ENCODE results near the gene SERPINB3. TPM values are rescaled to one million over a fixed set of nuclear protein-coding genes. Genes with fewer than 3 reads are reported as not detected.
"Not testable (repeated sequence)": the region's sequence is repeated elsewhere in the genome, so short reads cannot be mapped to it uniquely, and the experiment has no call there.

The SERPINB3 gene
- polyA plus RNA-seq, 3 donors from 2014 or later: not detected

DNA sequence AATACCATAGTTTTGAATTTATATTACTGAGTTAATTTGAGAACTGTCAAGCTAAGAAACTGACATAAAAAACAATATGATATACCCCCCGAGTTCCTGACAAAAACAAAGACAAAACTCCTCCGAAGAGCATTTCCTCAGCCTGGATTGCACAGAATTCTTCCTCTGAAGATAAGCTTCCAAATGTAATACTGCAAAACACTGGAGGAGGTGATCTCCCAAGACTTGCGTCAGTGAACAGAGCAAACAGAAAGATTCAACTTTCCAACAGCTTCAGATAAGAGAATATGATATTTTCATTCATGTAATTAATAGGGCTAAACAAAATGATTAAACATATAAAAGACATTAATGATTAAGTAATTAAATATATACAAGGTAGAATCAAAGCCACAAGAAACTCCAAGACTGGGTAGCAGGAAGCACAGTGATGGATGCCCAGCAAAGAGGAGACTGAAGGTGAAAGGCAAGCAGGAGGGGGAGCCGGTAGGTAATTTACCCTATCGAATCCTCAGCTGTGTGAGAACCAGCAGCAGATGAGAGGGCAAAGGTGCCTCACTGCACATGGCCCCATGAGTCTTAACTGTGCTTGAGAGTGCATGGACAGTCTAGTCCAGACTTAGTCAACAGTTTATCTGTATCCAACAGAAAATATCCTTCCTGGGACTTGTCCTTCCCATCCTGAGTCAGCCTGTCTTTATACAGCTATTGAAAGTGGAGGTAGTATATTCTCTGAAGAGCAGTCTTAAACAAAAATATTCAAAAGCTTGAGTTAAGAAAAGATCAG lies 18.3 kb upstream of the SERPINB3 start:
- DNase-seq: no peak
- Mint-ChIP-seq H3K27me3 (ENCODE audit: low read depth in 3 of 3) (peaks cover 1 to 4% (median 2%) of the 10 kb centered on the region in 3 donors), H3K4me3 (no peak overlapping the region), H3K27ac (no peak overlapping the region), H3K9me3 (peaks cover 0 to 3% (median 0%) of the 10 kb centered on the region in 6 donors), H3K36me3 (no peaks in the 10 kb centered on the region), H3K4me1 (no peaks in the 10 kb centered on the region)

DNA sequence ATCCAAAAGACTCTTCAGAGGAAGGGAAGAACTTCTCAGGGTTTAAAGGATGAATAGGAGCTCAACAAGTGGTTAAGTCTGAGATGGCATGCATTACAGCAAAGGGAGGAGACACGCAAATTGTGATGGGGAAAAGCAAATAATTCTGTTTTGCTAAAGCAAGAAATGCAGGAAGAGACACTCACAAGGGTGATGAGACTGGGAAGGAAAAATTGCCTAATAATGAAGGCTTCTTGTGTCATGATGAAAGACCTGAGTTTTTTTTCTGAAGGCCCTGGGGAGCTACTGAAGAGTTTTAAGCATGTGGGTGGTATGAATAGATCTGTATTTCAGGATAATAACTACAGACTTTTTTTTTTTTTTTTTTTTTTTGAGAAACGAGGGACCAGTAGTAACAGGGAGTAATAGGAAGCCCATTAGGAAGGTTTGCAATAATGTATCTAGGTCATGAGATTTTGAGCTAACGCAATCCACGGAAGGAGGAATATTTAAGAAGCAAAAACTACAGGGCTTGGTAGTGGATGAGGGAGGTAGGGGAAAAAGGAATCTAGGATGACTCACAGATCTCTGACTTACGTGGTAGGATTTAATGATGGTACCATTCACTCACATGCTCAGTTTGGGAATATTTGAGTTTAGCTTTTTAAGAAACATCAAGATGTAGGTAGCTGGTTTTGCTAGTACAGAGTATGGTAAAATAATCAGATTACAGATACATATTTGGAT lies 16.0 kb upstream of the SERPINB3 start:
- no peak overlapping the region for H3K4me3 Mint-ChIP-seq
- H3K27ac Mint-ChIP-seq: no peak overlapping the region
- no peaks in the 10 kb centered on the region for H3K36me3 Mint-ChIP-seq
- peaks cover 1 to 6% (median 2%) of the 10 kb centered on the region in 3 donors for H3K27me3 Mint-ChIP-seq (ENCODE audit: low read depth in 3 of 3)
- H3K9me3 Mint-ChIP-seq: peaks cover 0 to 5% (median 0%) of the 10 kb centered on the region in 6 donors
- no peaks in the 10 kb centered on the region for H3K4me1 Mint-ChIP-seq
- DNase-seq: no peak

DNA sequence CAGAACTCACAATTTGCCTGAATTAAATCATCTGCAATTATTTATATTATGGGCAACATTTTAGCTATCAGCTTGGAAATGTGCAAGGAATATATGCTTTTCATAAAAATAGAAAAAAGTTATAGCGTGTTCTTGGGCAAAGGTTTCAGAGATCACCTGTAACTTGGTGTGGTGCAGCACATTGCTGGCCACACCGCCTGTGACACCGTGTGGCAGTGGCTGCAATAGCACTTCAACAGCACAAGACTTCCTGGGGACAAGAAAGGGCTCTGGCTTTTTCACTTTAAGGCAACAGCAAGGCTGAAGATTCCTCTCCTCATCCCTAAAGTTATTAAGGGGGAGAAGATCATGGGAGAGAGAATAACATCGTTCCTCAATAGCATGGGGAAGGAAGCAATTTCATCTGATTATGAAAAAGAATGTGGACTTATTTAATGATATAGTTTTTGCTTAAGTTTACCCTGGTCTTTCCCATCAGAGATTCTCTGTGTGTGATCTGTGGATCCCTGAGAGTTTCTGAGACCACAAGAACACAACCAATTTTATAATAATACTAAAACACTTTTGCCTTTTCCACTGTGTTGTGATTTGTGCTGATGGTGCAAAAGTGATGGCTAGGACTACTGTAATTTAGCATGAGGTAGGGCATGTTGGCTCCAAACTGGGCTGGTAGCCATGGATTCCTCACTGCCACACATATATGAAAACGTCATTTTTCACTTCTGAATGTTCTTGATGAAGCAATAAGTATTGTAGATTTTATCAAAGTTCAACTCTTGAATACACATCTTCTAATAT lies 15.0 kb upstream of the SERPINB3 start:
- Mint-ChIP-seq H3K27me3 (ENCODE audit: low read depth in 3 of 3) (peaks cover 1 to 6% (median 2%) of the 10 kb centered on the region in 3 donors), H3K4me1 (no peaks in the 10 kb centered on the region), H3K9me3 (peaks cover 0 to 8% (median 0%) of the 10 kb centered on the region in 6 donors), H3K4me3 (no peak overlapping the region), H3K27ac (no peak overlapping the region), H3K36me3 (no peaks in the 10 kb centered on the region)
- no peak for DNase-seq

DNA sequence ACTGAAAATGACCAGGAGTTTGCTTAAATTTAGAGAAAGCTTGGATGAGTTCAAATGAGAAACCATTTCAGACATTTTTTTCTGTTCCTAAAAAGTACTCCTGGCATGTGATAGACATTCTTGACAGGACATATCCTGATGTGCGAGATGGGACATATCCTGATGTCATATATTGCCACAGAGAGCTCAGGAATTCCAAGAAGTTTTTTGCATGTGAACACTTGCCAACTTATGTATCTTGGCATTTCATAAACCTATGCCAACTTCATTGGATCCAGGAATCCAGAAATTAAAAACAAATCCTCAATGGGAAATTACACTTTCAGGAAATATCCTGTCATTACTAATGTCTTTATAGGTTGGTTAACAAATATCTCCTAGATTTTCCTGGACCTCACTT lies 2.9 kb upstream of the SERPINB3 start:
- H3K27ac Mint-ChIP-seq: no peak overlapping the region

DNA sequence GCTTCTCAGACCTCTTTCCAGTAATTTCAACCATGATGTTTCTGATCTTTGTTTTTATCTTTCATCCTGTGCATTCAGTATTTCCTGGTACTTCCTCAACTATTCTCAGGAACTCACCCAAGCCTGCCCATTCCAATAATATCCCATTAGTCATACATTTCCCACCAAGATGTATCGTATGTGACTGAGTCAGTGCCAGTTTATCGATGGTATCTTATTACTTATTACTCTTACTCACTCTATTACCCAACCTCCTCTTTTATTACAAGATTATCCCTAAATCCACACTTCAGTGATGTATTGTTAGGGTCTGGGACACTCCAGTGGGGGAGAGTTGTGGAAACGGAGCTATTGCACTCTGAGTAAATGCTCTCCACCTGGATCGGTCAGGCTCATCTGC lies 2.8 kb downstream of the SERPINB3 start:
- DNase-seq; H3K27ac Mint-ChIP-seq; H3K36me3 Mint-ChIP-seq; H3K4me1 Mint-ChIP-seq; H3K9me3 Mint-ChIP-seq; H3K4me3 Mint-ChIP-seq; H3K27me3 Mint-ChIP-seq (ENCODE audit: low read depth in 3 of 3): not testable (repeated sequence)

More for the DNA sequence above, 2.9 kb upstream of the SERPINB3 start:
- peaks cover 0 to 3% (median 0%) of the 10 kb centered on the region in 6 donors for H3K9me3 Mint-ChIP-seq
- H3K4me3 Mint-ChIP-seq: no peak overlapping the region
- DNase-seq: no peak
- no peaks in the 10 kb centered on the region for H3K36me3 Mint-ChIP-seq
- no peaks in the 10 kb centered on the region for H3K4me1 Mint-ChIP-seq
- H3K27me3 Mint-ChIP-seq (ENCODE audit: low read depth in 3 of 3): peaks cover 0 to 4% (median 2%) of the 10 kb centered on the region in 3 donors

DNA sequence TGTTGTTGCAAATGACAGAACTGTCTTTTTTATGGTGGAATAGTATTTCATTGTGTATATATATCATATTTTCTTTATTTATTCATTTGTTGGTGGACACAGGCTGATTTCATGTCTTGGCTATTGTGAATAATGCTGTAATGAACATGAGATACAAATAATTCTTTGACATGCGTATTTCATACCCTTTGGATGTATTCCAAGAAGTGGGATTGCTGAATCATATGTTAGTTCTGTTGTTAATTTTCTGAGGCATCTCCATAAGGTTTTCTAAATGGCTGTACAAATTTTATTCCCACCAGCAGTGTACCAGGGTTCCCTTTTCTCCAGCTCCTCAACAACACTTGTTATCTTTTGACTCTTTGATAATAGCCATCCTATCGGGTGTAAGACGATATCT lies 11.4 kb downstream of the SERPINB3 start:
- not testable (repeated sequence) for H3K4me3 Mint-ChIP-seq; H3K27ac Mint-ChIP-seq; H3K27me3 Mint-ChIP-seq (ENCODE audit: low read depth in 3 of 3); H3K4me1 Mint-ChIP-seq; DNase-seq; H3K36me3 Mint-ChIP-seq; H3K9me3 Mint-ChIP-seq

DNA sequence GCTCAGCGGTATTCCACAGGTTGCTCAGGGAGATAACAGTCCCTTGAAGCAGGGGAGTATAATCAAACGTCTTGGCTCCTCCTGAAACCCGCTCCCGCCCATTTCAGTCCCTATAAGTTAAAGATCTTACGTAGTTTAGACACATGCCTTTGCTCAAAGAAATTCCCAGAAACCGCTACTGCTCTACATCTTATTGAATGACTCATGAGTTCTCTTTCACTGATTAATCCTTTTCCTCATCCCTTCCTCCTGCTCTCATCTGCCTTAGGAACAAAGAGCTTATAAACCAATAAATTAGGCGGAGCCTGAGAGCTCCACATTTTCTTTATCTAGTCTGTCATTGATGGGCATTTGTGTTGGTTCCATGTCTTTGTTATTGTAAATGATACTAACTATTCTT lies 13.5 kb downstream of the SERPINB3 start:
- Mint-ChIP-seq H3K9me3 (peaks cover 0 to 7% (median 0%) of the 10 kb centered on the region in 6 donors), H3K36me3 (no peaks in the 10 kb centered on the region), H3K4me3 (no peak overlapping the region), H3K27ac (no peak overlapping the region), H3K27me3 (ENCODE audit: low read depth in 3 of 3) (peaks cover 0 to 4% (median 3%) of the 10 kb centered on the region in 3 donors), H3K4me1 (no peaks in the 10 kb centered on the region)
- DNase-seq: no peak

DNA sequence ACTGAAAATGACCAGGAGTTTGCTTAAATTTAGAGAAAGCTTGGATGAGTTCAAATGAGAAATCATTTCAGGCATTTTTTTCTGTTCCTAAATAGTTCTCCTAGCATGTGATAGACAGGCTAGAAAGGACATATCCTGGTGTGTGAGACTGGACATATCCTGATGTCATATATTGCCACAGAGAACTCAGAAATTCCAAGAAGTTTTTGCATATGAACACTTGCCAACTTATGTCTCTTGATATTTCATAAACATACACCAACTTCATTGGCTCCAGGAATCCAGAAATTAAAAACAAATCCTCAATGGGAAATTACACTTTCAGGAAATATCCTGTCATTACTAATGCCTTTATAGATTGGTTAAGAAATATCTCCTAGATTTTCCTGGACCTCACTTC lies 14.8 kb downstream of the SERPINB3 start:
- H3K4me1 Mint-ChIP-seq: no peaks in the 10 kb centered on the region
- H3K36me3 Mint-ChIP-seq: no peaks in the 10 kb centered on the region
- peaks cover 0 to 4% (median 0%) of the 10 kb centered on the region in 6 donors for H3K9me3 Mint-ChIP-seq
- H3K27ac Mint-ChIP-seq: no peak overlapping the region
- no peak for DNase-seq
- H3K27me3 Mint-ChIP-seq (ENCODE audit: low read depth in 3 of 3): peaks cover 0 to 4% (median 2%) of the 10 kb centered on the region in 3 donors
- H3K4me3 Mint-ChIP-seq: no peak overlapping the region

DNA sequence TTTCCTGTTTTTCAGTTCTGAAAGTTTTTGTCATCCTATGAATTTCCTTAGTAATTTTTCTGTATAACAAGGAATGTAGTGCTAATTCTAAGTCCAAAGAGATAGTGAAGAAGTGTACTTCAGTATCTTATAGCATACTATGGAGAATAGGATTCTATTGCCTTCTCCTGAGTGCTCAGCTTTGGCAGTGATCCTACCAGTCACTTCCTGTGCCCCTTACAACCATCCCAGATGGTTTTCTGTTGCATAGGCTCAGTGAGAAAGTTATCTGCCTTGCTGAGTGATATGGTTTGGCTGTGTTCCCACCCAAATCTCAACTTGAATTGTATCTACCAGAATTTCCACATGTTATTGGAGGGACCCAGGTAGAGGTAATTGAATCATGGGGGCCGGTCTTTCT lies 17.0 kb downstream of the SERPINB3 start:
- not testable (repeated sequence) for H3K27me3 Mint-ChIP-seq (ENCODE audit: low read depth in 3 of 3)

DNA sequence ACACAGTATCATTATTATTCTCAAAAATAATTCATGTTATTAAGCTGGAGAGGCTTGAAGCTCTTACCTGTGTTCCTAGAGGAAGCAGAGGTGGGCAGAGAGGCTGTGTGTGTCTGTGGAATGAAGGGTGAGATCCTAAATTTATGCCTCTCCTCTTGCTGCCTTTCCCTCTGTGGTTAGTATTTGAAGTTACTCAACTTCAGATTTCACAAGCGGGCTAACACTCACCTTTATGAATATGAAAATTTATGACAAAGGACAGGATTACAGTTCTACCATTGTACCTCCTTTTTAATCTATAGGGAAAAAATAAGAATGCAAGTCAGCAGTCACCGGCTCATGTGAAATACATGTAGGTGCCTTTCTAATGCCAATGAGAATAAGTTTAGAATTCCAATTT lies 17.6 kb downstream of the SERPINB3 start, which contains the start of gene SERPINB4:
Gene SERPINB4 (minus strand): TSS at position 115 of the 400 bp plus-strand sequence. CDS start 679 bp downstream, outside the sequence.
- H3K36me3 Mint-ChIP-seq, H3K9me3 Mint-ChIP-seq: not testable (repeated sequence)

More for the DNA sequence above, 17.0 kb downstream of the SERPINB3 start:
- not testable (repeated sequence) for H3K4me1 Mint-ChIP-seq, H3K4me3 Mint-ChIP-seq, H3K27ac Mint-ChIP-seq, H3K36me3 Mint-ChIP-seq, H3K9me3 Mint-ChIP-seq, DNase-seq

DNA sequence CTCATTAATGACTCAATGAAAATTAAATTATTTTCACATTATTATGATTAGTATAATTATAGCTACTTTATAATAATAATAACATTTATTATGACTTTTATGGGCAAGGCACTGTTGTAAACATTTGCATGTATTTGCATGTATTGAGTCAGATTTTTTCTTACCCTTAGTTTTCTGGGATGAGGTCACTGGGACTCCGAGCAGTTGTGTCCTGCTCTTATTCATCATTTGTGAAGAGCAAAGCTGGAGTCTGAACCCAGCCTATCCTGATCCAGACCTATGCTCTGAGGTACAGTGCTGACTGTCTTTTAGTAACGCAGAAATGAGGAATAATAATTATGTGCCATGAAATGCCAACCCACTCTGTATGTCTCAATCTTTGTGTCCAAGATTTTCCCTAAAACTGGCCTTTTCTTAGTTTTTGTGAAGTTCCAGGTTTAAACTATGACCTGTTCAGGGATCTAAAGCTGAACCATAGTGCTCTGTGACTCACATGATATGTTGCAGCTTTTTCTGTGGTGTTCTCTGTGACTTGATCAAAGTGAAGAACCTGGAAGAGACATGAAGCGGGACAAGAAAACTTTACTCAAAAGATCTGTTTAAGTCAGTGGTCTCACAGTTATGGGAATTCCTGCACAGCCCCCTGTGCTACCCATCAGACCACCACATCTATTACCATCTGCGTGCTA lies 18.9 kb downstream of the SERPINB3 start:
- H3K36me3 Mint-ChIP-seq; H3K4me3 Mint-ChIP-seq; DNase-seq; H3K27ac Mint-ChIP-seq; H3K4me1 Mint-ChIP-seq; H3K9me3 Mint-ChIP-seq; H3K27me3 Mint-ChIP-seq (ENCODE audit: low read depth in 3 of 3): not testable (repeated sequence)

More for the DNA sequence above, 17.6 kb downstream of the SERPINB3 start, which contains the start of gene SERPINB4:
- H3K4me1 Mint-ChIP-seq; H3K4me3 Mint-ChIP-seq; H3K27me3 Mint-ChIP-seq (ENCODE audit: low read depth in 3 of 3); H3K27ac Mint-ChIP-seq; DNase-seq: not testable (repeated sequence)

DNA sequence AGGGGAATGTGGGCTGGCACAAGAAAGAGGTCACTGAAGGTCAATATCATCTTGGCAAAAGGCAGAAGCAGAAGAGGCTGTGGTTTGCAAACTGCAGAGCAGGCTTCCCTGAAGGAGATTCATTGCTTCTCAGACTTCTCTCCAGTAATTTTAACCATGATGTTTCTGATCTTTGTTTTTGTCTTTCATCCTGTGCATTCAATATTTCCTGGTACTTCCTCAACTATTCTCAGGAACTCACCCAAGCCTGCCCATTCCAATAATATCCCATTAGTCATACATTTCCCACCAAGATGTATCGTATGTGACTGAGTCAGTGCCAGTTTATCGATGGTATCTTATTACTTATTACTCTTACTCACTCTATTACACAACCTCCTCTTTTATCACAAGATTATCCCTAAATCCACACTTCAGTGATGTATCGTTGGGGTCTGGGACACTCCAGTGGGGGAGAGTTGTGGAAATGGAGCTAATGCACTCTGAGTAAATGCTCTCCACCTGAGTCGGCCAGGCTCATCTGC lies 20.5 kb downstream of the SERPINB3 start:
- not testable (repeated sequence) for H3K27ac Mint-ChIP-seq; H3K36me3 Mint-ChIP-seq; H3K9me3 Mint-ChIP-seq; DNase-seq; H3K27me3 Mint-ChIP-seq (ENCODE audit: low read depth in 3 of 3); H3K4me3 Mint-ChIP-seq; H3K4me1 Mint-ChIP-seq

DNA sequence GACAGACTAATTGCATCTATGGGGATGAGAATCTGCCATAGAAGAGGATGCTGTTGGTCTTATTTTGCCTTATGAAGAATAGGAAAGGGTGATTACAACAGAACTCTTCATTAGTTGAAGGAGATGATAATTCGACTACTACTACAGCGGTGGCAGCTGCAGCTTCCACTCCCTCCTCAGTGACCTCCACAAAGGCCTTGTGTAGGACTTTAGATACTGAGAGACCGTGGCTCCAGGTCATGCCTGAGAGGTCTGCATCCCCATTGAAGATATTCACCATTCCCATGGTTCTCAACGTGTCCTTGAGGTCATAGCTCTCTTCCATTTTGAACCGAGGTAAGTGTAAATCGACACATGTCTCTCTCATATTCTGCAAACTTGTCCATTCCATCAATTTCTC lies 24.0 kb downstream of the SERPINB3 start:
- no peaks in the 10 kb centered on the region for H3K36me3 Mint-ChIP-seq
- no peaks in the 10 kb centered on the region for H3K4me1 Mint-ChIP-seq
- H3K9me3 Mint-ChIP-seq: peaks cover 0 to 2% (median 0%) of the 10 kb centered on the region in 6 donors
- no peak overlapping the region for H3K27ac Mint-ChIP-seq
- H3K4me3 Mint-ChIP-seq: no peak overlapping the region
- peaks cover 0 to 2% (median 0%) of the 10 kb centered on the region in 3 donors for H3K27me3 Mint-ChIP-seq (ENCODE audit: low read depth in 3 of 3)
- no peak for DNase-seq

Measured in immature natural killer cell (primary cell).